ENCODE results near the gene DLD.

DLD gene

GRCh38 chr7:107967420-107967819 is 76.4 kb downstream of the DLD start:
- DNase-seq (ENCODE audit: extremely low read depth, insufficient read length), result no peak
- Histone ChIP-seq H3K4me3 (replicated peaks; ENCODE audit: low read depth, low read length) (no peak overlapping the region), H3K36me3 (ENCODE audit: control insufficient read depth, insufficient read depth, low read length) (no peaks in the 10 kb centered on the region), H3K27me3 (replicated peaks; ENCODE audit: control insufficient read depth, insufficient read depth, low read length) (no peaks in the 10 kb centered on the region; the same call in 1 of the 2 replicates)
- no peak for TF ChIP-seq CTCF (IDR thresholded peaks at IDR 0.05; ENCODE audit: insufficient read depth, low read length, poor library complexity, severe bottlenecking)

- DNase-seq (ENCODE audit: extremely low read depth, insufficient read length), result no peak
- H3K27me3 ChIP-seq (replicated peaks; ENCODE audit: control insufficient read depth, insufficient read depth, low read length), result no peaks in the 10 kb centered on the region; the same call in none of the 2 replicates
- TF ChIP-seq CTCF (IDR thresholded peaks at IDR 0.05; ENCODE audit: insufficient read depth, low read length, poor library complexity, severe bottlenecking), result no peak
- no peaks in the 10 kb centered on the region for H3K36me3 ChIP-seq (ENCODE audit: control insufficient read depth, insufficient read depth, low read length)
- no peak overlapping the region for H3K4me3 ChIP-seq (replicated peaks; ENCODE audit: low read depth, low read length)
These were observed 77.5 kb downstream of the DLD start for GRCh38 chr7:107968449-107968848.

GRCh38 chr7:107969856-107970255 is 78.9 kb downstream of the DLD start:
- DNase-seq (ENCODE audit: extremely low read depth, insufficient read length), result no peak
- no peak overlapping the region for H3K4me3 ChIP-seq (replicated peaks; ENCODE audit: low read depth, low read length)
- no peaks in the 10 kb centered on the region; the same call in none of the 2 replicates for H3K27me3 ChIP-seq (replicated peaks; ENCODE audit: control insufficient read depth, insufficient read depth, low read length)
- no peak for TF ChIP-seq CTCF (IDR thresholded peaks at IDR 0.05; ENCODE audit: insufficient read depth, low read length, poor library complexity, severe bottlenecking)
- no peaks in the 10 kb centered on the region for H3K36me3 ChIP-seq (ENCODE audit: control insufficient read depth, insufficient read depth, low read length)
